ENCODE measurements around the gene PSMD10. TPM values are rescaled to one million over a fixed set of nuclear protein-coding genes. Genes with fewer than 3 reads are reported as not detected.

Gene PSMD10
- total RNA-seq, 1 donor from 2014 or later = 45.1 TPM

DNA sequence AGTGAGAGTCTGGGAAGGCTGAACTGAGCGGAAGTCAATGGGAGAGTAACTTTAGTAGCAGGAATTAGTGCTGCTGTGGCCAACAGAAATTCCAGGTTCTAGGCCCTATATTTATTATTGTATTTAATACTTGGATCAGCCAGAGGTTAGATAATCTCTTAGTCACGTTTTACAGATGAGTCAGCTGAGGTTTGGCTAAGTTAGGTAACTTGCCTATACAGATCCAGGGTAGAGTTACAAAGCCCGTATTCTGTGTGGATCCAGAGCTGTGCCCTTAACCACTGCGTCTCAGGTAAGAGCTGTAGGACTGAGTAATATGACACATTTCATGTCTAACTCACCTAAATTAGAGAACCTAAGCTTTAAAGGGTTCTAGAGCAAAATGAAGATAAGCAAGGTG is 20.5 kb downstream of the PSMD10 start:
- TF ChIP-seq, protein P1, sequence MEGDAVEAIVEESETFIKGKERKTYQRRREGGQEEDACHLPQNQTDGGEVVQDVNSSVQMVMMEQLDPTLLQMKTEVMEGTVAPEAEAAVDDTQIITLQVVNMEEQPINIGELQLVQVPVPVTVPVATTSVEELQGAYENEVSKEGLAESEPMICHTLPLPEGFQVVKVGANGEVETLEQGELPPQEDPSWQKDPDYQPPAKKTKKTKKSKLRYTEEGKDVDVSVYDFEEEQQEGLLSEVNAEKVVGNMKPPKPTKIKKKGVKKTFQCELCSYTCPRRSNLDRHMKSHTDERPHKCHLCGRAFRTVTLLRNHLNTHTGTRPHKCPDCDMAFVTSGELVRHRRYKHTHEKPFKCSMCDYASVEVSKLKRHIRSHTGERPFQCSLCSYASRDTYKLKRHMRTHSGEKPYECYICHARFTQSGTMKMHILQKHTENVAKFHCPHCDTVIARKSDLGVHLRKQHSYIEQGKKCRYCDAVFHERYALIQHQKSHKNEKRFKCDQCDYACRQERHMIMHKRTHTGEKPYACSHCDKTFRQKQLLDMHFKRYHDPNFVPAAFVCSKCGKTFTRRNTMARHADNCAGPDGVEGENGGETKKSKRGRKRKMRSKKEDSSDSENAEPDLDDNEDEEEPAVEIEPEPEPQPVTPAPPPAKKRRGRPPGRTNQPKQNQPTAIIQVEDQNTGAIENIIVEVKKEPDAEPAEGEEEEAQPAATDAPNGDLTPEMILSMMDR (IDR thresholded peaks at IDR 0.05; ENCODE audit: insufficient read depth, low read length, poor library complexity, severe bottlenecking) = no peak
- peaks cover 2% of the 10 kb centered on the region for H3K27me3 ChIP-seq (ENCODE audit: control insufficient read depth, insufficient read depth, low read length)
- DNase-seq (ENCODE audit: low read depth) = no peak
- no peak overlapping the region for H3K4me3 ChIP-seq (ENCODE audit: low read depth, low read length)
- no peaks in the 10 kb centered on the region for H3K36me3 ChIP-seq (ENCODE audit: control insufficient read depth, insufficient read depth, low read length)

DNA sequence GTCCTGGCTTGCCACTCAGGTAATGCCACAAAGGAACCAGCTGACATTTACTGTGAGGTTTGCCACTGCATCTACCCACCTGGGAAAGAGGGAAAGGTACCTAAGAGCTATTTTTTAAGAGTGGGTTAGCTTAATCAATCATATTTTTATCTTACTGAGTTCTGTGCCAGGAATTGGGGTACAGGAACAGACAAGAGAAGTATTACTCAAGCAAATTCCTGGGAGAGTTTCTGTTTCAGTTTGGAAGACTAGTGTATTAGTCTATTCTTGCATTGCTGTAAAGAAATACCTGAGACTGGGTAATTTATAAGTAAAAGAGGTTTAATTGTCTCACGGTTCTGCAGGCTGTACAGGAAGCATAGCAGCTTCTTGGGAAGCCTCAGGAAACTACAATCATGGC is 23.2 kb downstream of the PSMD10 start:
- no peak overlapping the region for H3K4me3 ChIP-seq (ENCODE audit: low read depth, low read length)
- no peaks in the 10 kb centered on the region for H3K36me3 ChIP-seq (ENCODE audit: control insufficient read depth, insufficient read depth, low read length)
- no peak for DNase-seq (ENCODE audit: low read depth)
- TF ChIP-seq, protein P1 (IDR thresholded peaks at IDR 0.05; ENCODE audit: insufficient read depth, low read length, poor library complexity, severe bottlenecking) = no peak
- peaks cover 2% of the 10 kb centered on the region for H3K27me3 ChIP-seq (ENCODE audit: control insufficient read depth, insufficient read depth, low read length)

DNA sequence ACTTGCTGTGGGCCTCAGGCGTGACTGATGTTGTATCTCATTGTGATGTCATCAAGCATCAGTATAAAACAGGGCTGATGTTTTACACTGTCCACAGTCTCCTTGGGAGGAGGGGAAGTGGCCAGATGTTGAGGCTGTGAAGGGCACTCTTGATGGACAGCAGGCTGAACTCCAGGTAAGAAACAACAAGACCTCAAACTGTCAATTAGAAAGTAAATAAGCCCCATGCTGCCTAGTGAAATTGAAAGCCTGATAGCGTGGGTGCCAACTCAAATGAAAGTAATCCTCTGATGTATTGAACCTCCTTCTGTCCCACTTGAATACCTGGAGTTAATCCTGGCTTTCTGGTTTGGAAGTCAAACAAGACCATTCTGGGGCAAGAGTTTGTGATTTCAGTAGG is 26.7 kb downstream of the PSMD10 start:
- no peak for DNase-seq (ENCODE audit: low read depth)
- TF ChIP-seq, protein P1 (IDR thresholded peaks at IDR 0.05; ENCODE audit: insufficient read depth, low read length, poor library complexity, severe bottlenecking) = no peak
- Histone ChIP-seq H3K4me3 (ENCODE audit: low read depth, low read length) (no peak overlapping the region), H3K36me3 (ENCODE audit: control insufficient read depth, insufficient read depth, low read length) (no peaks in the 10 kb centered on the region), H3K27me3 (ENCODE audit: control insufficient read depth, insufficient read depth, low read length) (peaks cover 8% of the 10 kb centered on the region)

DNA sequence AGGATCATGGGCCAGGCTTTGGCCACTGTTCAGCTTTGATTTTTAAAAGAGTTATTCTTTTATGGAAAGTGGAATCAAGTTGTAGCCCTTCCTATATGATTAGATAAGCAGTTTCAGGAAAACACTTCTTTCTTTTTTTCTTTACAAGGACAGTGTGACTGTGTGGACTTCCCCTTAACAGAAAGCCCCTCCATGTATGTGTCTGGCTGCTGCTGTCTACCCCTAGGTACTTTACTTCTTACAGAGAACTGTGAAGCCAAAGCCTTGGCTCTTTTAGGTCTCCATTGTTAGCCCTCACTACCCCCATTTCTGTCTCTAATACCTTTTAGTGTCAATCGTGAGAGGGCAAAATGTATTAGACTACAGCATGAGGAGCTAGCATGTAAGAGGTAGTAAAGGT is 27.3 kb downstream of the PSMD10 start:
- H3K36me3 ChIP-seq (ENCODE audit: control insufficient read depth, insufficient read depth, low read length) = no peaks in the 10 kb centered on the region
- TF ChIP-seq, protein P1 (IDR thresholded peaks at IDR 0.05; ENCODE audit: insufficient read depth, low read length, poor library complexity, severe bottlenecking) = no peak
- no peak overlapping the region for H3K4me3 ChIP-seq (ENCODE audit: low read depth, low read length)
- no peak for DNase-seq (ENCODE audit: low read depth)
- peaks cover 8% of the 10 kb centered on the region for H3K27me3 ChIP-seq (ENCODE audit: control insufficient read depth, insufficient read depth, low read length)

DNA sequence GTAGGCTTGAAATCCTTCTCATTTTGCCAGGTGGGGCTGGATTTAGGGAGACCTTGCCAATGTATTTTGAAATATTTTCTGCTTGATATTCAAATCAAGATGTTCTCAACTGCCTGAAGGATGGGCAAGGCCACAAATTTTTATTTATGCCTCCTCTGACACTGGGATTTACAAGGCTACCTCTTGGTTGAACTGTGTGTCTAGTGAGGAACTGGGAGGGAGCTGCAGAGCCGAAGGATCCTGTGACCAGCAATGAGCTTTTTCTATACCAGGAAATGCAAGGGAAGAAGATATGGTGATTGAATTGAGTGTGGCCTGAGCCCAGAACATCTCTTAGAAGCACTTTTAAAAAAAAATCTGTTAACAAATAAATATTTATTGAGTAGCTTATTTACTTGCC is 31.5 kb downstream of the PSMD10 start:
- peaks cover 6% of the 10 kb centered on the region for H3K27me3 ChIP-seq (ENCODE audit: control insufficient read depth, insufficient read depth, low read length)
- TF ChIP-seq, protein P1 (IDR thresholded peaks at IDR 0.05; ENCODE audit: insufficient read depth, low read length, poor library complexity, severe bottlenecking) = no peak
- no peak for DNase-seq (ENCODE audit: low read depth)
- H3K36me3 ChIP-seq (ENCODE audit: control insufficient read depth, insufficient read depth, low read length) = no peaks in the 10 kb centered on the region
- H3K4me3 ChIP-seq (ENCODE audit: low read depth, low read length) = no peak overlapping the region

DNA sequence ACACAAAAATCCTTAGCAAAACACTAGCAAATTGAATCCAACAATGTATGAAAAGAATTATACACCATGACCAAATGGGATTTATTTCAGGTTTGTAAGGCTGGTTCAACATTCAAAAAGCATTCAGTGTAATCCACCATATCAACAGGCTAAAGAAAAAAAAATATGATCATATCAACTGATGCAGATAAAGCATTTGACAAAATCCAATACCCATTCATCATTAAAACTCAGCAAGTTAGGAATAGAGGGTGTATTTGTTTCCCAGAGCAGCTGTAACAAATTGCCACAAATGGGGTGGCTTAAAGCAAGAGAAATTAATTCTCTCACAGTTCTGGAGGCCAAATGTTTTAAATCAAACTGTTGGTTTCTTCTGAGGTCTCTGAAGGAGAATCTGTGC is 35.8 kb downstream of the PSMD10 start:
- TF ChIP-seq, protein P1 (IDR thresholded peaks at IDR 0.05; ENCODE audit: insufficient read depth, low read length, poor library complexity, severe bottlenecking) = no peak
- H3K4me3 ChIP-seq (ENCODE audit: low read depth, low read length) = no peak overlapping the region
- H3K36me3 ChIP-seq (ENCODE audit: control insufficient read depth, insufficient read depth, low read length) = no peaks in the 10 kb centered on the region
- H3K27me3 ChIP-seq (ENCODE audit: control insufficient read depth, insufficient read depth, low read length) = peaks cover 5% of the 10 kb centered on the region
- DNase-seq (ENCODE audit: low read depth) = no peak
